NCI-H2081 (cell line): Measurements from ENCODE around the gene URM1.

Experiments used
- DNase-seq, 2 experiments: peaks; one replicate each; lab custom pipeline; 2025; lab: John Stamatoyannopoulos, UW

URM1 gene

GRCh38 chr9:128385496-128386460, 14.6 kb downstream of the URM1 start:
- no peak for DNase-seq

GRCh38 chr9:128388150-128388549, 17.0 kb downstream of the URM1 start:
- DNase-seq: no peak

GRCh38 chr9:128389395-128390149, 18.4 kb downstream of the URM1 start:
- no peak for DNase-seq

- no peak for DNase-seq
These were observed 19.1 kb downstream of the URM1 start for GRCh38 chr9:128390150-128390812.

GRCh38 chr9:128390813-128391711, 19.9 kb downstream of the URM1 start:
- no peak for DNase-seq

GRCh38 chr9:128391956-128392301, 20.8 kb downstream of the URM1 start:
- DNase-seq: no peak

- no peak for DNase-seq
These were observed 21.3 kb downstream of the URM1 start for GRCh38 chr9:128392302-128393144.

GRCh38 chr9:128393145-128393775, 22.1 kb downstream of the URM1 start:
- no peak for DNase-seq

- DNase-seq: no peak
These were observed 22.8 kb downstream of the URM1 start for GRCh38 chr9:128393970-128394369.

- no peak for DNase-seq
These were observed 23.4 kb downstream of the URM1 start for GRCh38 chr9:128394379-128395168.

- no peak for DNase-seq
These were observed 25.9 kb downstream of the URM1 start for GRCh38 chr9:128396970-128397613.

- DNase-seq: no peak
These were observed 26.7 kb downstream of the URM1 start for GRCh38 chr9:128397831-128398230.

- DNase-seq: no peak
These were observed 28.7 kb downstream of the URM1 start for GRCh38 chr9:128399861-128400260.

- no peak for DNase-seq
These were observed 33.4 kb downstream of the URM1 start for GRCh38 chr9:128404560-128404959.

- no peak for DNase-seq
These were observed 34.1 kb downstream of the URM1 start for GRCh38 chr9:128405077-128405779.

GRCh38 chr9:128405780-128406171, 34.6 kb downstream of the URM1 start:
- DNase-seq: no peak

- no peak for DNase-seq
These were observed 35.7 kb downstream of the URM1 start for GRCh38 chr9:128406848-128407391.

- no peak for DNase-seq
These were observed 37.8 kb downstream of the URM1 start for GRCh38 chr9:128408963-128409431.
